ENCODE results near the gene PRKAG1. TPM values are rescaled to one million over a fixed set of nuclear protein-coding genes. Genes with fewer than 3 reads are reported as not detected.

Gene PRKAG1
- total and polyA plus RNA-seq, 10 of the 15 experiments (the other 5 are each of a cell fraction or from before 2014, with no cell fraction given) = 44.5 to 91.6 (median 60.9) TPM

- TF ChIP-seq HSF1 (IDR thresholded peaks at IDR 0.05; ENCODE audit: low read depth, low read length) (no peak), DPF2 (IDR thresholded peaks at IDR 0.05) (peak; percentile 22), NFYA (IDR thresholded peaks at IDR 0.05; ENCODE audit: borderline replicate concordance, low read depth, low read length) (no peak)
These were observed 62.1 kb downstream of the PRKAG1 start (continued) for GRCh38 chr12:48956279-48957140.

- Histone ChIP-seq H3K9me3 (replicated peaks; ENCODE audit: control insufficient read depth, insufficient read depth, low read length) (no peaks in the 10 kb centered on the region), H3K27ac (ENCODE audit: control insufficient read depth, insufficient read depth) (no peak overlapping the region), H3K36me3 (ENCODE audit: control insufficient read depth in 2 of 2, insufficient read depth in 2 of 2, low read length in 1 of 2) (peaks cover 3 to 4% of the 10 kb centered on the region in 2 experiments), H3K4me1 (ENCODE audit: control insufficient read depth, insufficient read depth, low read length) (peaks cover 14% of the 10 kb centered on the region), H3K4me3 (peak overlapping the region; percentile 95), H3K27me3 (replicated peaks in 1 of 2; ENCODE audit: control insufficient read depth in 2 of 2, insufficient read depth in 2 of 2, low read length in 1 of 2) (no peaks in the 10 kb centered on the region), H3K9ac (ENCODE audit: control insufficient read depth, insufficient read depth, low read length) (no peak overlapping the region), H2AFZ (ENCODE audit: control insufficient read depth, low read depth, low read length) (no peak overlapping the region), H4K20me1 (ENCODE audit: control insufficient read depth, insufficient read depth) (no peaks in the 10 kb centered on the region), H3K4me2 (ENCODE audit: control insufficient read depth, insufficient read depth) (peak overlapping the region; percentile 89), H3K79me2 (ENCODE audit: control insufficient read depth, insufficient read depth, low read length) (peaks cover 50% of the 10 kb centered on the region)
- CTCF ChIA-PET = interaction anchor here (0.6 to 5.6 kb wide), 14 partner anchors 15 to 103 kb away, joined by 3 to 40 read pairs (median 4); partner anchors contain the start of genes FKBP11 and WNT1
- in situ Hi-C loops (cut with MboI) = no loop called here
- RAD21 ChIA-PET (ENCODE audit: unreplicated experiment) = interaction anchor here (0.6 to 4.0 kb wide), 4 partner anchors 12 to 33 kb away, joined by 3 to 18 read pairs (median 4); partner anchors contain the start of genes FKBP11 and WNT1
- WGBS (ENCODE audit: insufficient coverage, insufficient replicate concordance, low lambda C conversion rate, missing lambda C conversion rate) = 65% methylated on average over 3 of the region's 3 CpGs
- FAIRE-seq = no peak
- ATAC-seq = peak; percentile 14
- TF ChIP-seq SPI1 (IDR thresholded peaks at IDR 0.05; ENCODE audit: borderline replicate concordance, insufficient read depth, low read depth, low read length) (peak; percentile 82), IKZF2 (IDR thresholded peaks at IDR 0.05) (no peak)
- POLR2A ChIA-PET = interaction anchor here (0.6 to 8.1 kb wide), 5 partner anchors 13 to 403 kb away, joined by 3 to 86 read pairs (median 5); partner anchors contain the start of genes DDX23 and WNT10B
- BruUV-seq (replicated peaks) = no TSS peak
- DNase-seq (ENCODE audit: low read depth, low spot score) = no peak
- intact Hi-C loops (cut with micrococcal nuclease; ENCODE audit: unreplicated experiment) = no loop called here
- SMC1A ChIA-PET (ENCODE audit: uncharacterized antibody, unreplicated experiment) = interaction anchor here (0.6 to 2.1 kb wide), 3 partner anchors 14 to 33 kb away, joined by 3 to 6 read pairs (median 3); no protein-coding TSS in a partner anchor
These were observed 63.6 kb downstream of the PRKAG1 start for GRCh38 chr12:48954841-48955501.

Data from GM12878 (cell line).